T-helper 2 cell treated with Interferon-gamma antibody and Interleukin-4, amounts not matched to agents 100 ng/mL and 5 ng/mL, for 36 hours (primary cell): ENCODE results near the gene RBPJ. TPM values are rescaled to one million over a fixed set of nuclear protein-coding genes. Genes with fewer than 3 reads are reported as not detected.

Experiments
- intact Hi-C: fragments of 100-400 bp; cut with micrococcal nuclease; formaldehyde crosslinking; loops from one replicate; pipeline ENCODE4 v1.15.1; 2023
- total RNA-seq: library from RNA; stranded (reverse); gene quantifications from 2 replicates; pipeline ENCODE4 v1.2.3, GENCODE V29; 2022

The RBPJ gene
- total RNA-seq, 1 donor from 2014 or later, result 170 TPM

GRCh38 chr4:26478330-26478729 lies 157.5 kb downstream of the RBPJ start:
- intact Hi-C loops, result no loop called here

DNA sequence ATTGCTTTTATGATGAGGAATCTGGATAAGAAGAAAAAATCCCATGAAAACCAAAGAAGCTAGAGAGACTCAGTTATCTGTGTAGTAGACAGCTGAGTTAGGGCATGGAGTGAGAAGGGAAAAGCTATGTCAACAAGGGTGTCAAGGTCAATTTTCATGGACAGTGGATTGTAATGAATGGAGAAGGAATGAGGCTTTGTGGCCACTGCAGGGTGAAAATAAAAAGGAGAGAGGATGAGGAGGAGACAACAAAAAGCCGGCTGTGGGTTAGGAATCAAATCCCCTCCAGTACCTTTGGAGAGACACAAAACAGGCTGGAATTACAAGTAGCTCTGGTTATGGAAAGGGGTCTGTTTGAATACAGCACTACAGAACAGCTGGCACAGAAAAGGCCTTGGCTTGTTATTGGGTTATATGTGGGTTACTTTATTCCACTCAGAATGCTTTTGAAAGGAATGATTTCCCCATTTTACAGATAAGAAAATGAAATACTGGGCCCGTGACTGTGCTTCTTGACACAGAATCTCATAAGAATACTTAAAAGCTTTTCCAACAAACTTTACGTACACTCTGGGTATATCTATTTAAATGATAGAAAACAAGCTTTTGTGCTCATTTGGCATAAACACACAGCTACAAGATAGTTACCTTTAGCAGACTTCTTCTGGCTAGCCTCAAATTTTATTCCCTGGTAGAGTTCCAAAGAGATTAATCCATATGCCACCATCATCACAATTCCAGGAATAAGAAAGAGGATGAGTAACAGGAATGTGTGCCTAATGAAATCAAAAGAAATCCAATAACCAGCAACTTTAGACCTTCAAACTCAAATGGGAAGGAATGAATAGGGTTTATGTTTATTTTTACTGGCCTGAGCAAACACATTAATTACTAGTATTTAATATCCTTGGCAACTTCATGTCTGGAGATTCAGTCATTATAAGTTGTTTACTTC lies 162.0 kb downstream of the RBPJ start:
- intact Hi-C loops, result no loop called here

DNA sequence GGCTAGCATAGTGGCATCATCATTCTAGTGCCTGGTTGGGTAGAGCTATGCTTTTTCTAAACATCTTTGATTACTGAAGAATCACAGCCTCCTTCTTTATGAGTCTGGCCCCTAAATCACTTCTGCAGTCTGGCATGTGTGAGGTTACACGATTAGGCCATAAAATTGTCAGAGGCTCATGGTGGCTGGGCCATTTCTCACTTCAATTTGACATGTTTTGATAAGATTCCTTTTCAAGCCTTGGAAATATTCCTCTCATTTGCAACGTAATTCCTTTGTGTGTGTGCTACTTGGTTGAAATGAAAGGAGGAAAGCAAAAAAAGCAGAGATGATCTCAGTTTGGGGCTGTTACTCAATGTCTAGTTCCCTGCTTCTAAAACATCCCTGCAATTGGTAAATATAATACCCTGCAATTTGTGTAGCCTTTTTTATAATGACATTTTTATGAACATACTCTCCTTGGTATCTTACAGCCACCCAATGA lies 163.3 kb downstream of the RBPJ start:
- intact Hi-C loops, result no loop called here

GRCh38 chr4:26484516-26484915 lies 163.7 kb downstream of the RBPJ start:
- intact Hi-C loops, result no loop called here

Other genes with a start within 250 kb of the RBPJ start
- not detected in 2 replicates for gene CCKAR, start 169.5 kb downstream of the RBPJ start, total RNA-seq